GM12875 (cell line): ENCODE data around the gene RUFY1.

Experiments used
- H3K4me3 ChIP-seq: one replicate; pipeline ENCODE4 v1.5.1; 2011; ENCODE audit warnings: low read depth, low read length, control low read depth
- CTCF ChIP-seq: IDR thresholded peaks from 2 replicates; pipeline ENCODE4 v1.5.1; 2011; ENCODE audit warnings: low read depth, mild to moderate bottlenecking, control low read depth, inconsistent platforms, low read length, moderate library complexity, borderline replicate concordance; ENCODE audit not compliant: insufficient read depth

RUFY1 gene

GRCh38 chr5:179568721-179569120 is 18.4 kb downstream of the RUFY1 start:
- no peak overlapping the region for H3K4me3 ChIP-seq
- no peak for TF ChIP-seq CTCF

- no peak for TF ChIP-seq CTCF
- no peak overlapping the region for H3K4me3 ChIP-seq
Observed at GRCh38 chr5:179572386-179572785, 22.0 kb downstream of the RUFY1 start.

GRCh38 chr5:179577286-179577960 is 27.1 kb downstream of the RUFY1 start:
- no peak for TF ChIP-seq CTCF

DNA sequence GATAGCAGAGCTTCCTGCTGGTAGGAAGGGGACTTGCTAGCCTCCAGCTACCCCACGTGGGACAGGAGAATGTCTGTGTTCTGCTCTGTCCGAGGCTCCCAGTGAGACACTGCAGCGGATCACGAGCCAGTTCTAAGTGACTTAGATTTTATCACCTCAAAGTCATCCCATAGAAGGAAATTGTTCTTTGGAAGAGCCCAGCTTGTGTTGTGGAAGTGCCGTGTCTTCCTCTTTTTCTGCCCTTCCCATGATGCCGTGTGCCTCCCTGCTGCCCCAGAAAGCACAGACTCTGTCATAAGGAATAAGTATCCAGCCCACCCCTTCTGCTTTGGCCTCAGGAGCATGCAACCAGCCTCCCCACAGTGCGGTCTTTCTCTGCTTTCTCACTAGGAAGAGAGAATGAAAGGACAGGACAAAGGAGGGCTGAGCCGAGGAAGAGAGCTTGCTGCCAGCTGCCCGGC is 35.6 kb downstream of the RUFY1 start:
- no peak overlapping the region for H3K4me3 ChIP-seq
- no peak for TF ChIP-seq CTCF

More at GRCh38 chr5:179577286-179577960, 27.1 kb downstream of the RUFY1 start:
- no peak overlapping the region for H3K4me3 ChIP-seq

DNA sequence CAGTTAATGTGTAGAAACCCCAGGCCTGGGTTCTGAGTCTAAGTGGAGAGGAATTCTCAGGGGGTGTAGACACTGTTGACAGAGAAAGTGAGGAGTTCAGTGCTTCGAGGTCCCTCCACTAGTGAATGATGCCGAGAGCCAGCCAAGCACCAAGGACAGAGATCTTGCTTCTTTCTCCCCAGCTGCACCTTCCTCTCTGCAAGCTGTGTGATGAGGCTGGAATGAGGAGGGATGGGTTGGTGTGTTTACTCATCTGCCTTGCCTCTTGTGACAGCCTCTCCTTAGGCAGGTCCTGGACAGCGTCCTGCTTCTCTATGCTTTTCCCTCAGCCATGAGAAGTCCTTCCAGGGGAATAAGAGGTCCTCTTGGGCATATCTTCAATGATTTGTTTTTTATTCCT is 37.8 kb downstream of the RUFY1 start:
- no peak for TF ChIP-seq CTCF

DNA sequence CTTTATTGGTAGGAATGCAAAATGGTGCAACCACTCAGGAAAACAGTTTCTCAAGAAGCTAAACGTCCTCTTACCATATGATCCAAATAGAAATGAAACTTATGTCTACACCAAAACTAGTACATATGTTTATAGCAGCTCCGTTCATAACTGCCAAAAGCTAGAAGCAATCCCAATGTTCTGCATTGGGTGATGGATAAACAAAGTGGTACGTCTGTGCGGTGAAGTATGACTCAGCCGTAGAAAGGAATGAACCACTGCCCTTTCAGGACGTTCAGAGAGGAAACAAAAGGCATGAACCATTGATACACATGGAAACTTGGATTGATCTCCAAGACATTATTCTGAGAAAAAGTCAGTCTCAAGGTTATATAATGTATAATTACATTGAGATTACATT is 45.6 kb downstream of the RUFY1 start:
- TF ChIP-seq CTCF = no peak
- H3K4me3 ChIP-seq = no peak overlapping the region

More for the DNA sequence above, 37.8 kb downstream of the RUFY1 start:
- H3K4me3 ChIP-seq = no peak overlapping the region

- TF ChIP-seq CTCF = no peak
- H3K4me3 ChIP-seq = no peak overlapping the region
Observed at GRCh38 chr5:179596421-179596820, 46.1 kb downstream of the RUFY1 start.
